NCI-H2107 treated with DMSO at 0.1 percent for 48 hours (cell line): ENCODE measurements around the gene CALB2.

Experiments used
- DNase-seq: peaks from one replicate; lab custom pipeline; 2025; ENCODE audit not compliant: unreplicated experiment; lab: John Stamatoyannopoulos, UW

The CALB2 gene

DNA sequence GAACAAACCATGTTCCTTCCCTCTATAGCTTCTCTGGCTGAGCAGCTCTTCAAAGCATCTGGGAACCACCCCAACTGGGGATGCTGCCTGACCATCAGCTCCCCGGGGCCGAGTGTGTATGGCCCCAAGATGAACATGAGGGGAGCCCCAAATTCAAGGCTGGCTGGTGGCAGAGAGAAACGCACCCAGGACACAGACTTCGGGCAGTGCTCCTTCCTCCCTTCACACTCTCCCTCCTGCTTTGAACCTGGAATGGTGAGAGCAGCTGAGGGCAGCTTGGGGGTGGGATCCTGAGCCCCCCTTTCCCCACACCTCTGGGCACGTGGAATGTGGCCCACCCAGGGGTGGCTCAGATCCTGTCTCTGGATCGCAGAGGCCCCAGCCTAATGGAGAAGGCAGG is 66.1 kb downstream of the CALB2 start:
- DNase-seq: no peak

DNA sequence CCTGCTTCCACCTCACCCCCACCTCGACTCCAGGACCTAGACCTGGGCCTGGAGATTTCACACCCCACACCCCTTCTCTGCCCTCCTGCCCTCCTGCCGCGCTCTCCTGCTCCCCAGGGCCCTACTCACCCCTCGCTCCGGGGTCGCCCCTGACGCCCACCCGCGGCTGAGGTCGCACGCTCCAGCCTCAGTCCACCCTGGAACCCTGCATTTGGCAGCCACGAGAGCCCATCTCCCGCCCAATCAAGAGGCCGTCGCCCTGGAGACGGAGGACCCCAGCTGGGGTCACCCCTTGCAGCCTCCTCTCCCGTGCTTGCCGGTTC is 67.2 kb downstream of the CALB2 start:
- no peak for DNase-seq

DNA sequence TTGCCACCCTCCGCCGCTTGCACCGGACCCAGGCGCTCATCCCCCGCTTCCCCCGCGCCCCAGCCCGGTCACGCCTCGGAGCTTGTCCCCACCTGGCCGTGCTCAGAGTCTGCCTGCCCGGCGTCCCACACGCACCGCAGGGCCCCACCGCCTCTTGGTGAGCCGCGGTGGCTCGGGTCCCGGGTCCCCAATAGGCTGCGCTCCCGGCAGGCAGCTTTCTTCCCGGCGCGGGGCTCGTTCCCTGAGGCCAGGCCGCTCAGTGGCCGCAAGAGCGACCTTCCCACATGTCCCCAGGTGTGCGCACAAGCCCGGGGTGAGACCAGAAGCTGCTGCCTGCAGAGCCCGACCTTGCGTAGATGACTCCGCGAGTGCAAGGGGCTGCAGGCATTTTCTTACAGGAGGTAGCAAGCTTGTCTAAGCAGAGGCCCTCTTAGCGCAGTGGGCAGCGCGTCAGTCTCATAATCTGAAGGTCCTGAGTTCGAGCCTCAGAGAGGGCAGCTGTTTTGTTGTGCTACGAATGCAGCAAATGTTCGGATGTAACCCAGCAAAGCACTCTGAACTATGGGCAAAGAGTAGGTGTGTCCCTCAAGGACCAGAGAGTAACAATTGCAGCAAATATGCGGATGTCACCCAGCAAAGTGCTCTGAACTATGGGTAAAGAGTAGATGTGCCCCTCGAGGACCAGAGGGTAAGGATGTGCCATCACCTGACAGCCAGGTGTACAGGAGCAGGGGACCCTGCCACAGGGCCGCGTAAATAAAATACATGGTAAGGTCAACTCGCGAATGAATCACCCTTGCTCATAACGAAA is 67.8 kb downstream of the CALB2 start:
- DNase-seq: peak; percentile 57

DNA sequence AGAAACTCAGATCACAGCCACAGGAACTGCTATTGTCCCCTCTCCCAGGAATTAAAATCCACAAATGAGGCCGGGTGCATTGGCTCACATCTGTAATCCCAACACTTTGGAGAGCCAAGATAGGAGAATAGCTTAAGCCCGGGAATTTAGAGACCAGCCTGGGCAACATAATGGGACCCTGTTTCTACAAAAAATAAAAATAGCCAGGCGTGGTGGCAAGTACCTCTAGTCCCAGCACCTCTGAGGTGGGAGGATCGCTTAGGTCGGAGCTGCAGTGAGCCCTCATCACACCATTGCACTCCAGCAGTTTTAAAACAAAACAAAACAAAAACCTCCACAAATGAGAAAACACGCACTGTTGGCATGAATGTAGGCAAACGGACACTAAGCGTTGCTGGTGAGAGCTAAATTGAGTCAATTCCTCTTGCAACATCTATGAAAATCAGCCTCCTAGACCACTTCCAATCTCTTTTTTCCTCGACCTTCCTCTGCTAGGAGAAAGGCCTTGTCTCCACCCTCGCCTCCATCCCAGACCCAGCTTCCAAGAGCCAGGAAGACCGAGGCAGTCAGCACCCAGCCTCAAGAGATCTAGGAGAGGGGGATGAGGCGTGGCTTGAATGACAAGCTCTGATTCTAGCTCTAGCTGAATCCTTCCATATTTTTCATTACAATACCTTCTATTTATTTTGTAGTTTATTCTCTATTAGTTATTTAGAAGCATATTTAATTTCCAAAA is 68.5 kb downstream of the CALB2 start:
- no peak for DNase-seq

DNA sequence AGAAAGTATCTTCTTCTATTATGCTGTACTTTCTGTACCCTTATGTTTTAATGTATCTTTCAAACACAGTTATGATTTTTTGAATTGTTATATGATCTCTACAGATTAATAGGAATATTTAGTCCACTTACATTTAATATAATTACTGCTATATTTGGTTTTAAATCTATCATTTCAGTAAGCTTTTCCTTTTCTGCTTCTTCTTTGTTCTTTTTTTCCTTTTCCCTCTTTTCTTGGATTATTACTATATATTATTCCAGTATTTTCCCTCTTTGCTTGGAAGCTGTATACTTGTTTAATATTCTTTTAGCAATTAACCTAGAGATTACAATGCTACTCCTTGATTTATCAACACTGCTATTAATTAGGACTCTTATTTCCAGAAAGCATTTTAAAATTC is 69.9 kb downstream of the CALB2 start:
- no peak for DNase-seq

DNA sequence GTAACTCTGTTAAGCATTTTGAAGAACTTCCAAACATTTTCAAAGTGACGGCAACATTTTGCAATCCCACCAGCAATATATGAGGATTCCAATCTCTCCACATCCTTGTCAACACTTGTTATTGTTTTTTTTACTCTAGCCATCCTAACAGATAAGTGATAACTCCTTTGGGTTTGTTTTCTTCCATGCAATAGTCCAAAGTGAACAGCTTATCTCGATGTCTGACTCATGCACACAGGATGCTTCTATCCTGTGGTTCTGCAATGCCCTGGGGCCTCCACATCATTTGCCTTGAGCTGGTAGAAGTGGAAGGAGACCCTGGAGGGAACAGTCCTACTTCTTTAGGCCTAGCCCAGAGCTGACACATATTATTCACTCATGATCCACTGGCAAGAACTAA is 70.4 kb downstream of the CALB2 start:
- DNase-seq: no peak

DNA sequence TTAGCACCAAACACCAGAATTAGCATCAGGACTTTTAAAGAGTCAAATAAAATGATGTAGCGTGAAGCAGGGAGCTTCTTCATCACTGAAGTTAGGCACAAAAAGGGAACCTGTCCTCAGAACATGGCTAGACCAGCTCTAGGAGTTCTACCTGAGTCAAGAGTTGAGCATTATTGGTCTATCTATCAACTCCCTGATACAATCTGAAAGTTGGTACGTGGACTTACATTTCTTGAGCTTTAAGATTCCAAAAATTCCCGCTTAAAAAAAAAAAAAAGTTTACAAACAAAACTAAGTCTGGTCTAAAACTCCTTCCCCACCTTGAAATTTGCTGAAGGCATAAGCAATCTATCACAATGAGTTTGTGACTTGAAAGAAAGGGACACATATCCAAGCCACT is 71.1 kb downstream of the CALB2 start:
- DNase-seq: no peak

DNA sequence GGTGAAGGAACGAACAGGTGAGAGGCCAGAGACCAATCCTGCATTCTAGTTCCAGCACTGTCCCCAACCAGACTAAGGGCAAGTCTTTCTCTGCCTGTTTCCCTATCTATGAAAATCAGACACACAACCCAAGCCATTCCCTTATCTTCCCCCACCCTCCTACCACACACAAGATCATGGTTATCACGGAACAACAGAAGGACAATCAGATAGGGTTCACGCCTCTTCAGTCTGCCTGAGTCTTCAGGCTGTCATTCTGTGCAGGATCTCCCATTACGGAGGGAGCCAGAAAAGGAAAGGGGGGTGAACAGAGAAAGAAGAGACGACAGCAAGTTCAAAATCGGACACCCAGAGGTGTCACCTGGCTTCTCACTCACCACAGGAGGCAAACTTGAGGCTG is 72.2 kb downstream of the CALB2 start:
- no peak for DNase-seq

DNA sequence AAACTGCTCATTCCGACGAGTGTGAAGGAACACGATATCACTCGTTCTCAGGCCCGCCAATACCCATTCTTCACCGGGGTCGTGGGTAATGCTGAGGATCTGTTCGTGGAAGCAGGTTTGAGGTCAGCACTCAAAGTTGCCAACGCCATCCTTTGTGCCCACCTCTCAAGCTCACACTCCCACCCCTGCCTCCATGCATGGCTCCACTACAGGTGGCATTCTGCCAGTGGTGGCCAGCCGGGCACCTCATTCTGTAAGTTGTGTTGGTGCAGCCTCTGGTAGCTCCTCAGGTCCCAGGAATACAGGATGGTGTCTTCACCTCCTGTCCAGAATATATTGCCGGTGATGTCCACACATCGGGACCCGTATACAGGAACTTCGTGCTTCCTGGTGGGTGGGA is 72.7 kb downstream of the CALB2 start:
- no peak for DNase-seq

DNA sequence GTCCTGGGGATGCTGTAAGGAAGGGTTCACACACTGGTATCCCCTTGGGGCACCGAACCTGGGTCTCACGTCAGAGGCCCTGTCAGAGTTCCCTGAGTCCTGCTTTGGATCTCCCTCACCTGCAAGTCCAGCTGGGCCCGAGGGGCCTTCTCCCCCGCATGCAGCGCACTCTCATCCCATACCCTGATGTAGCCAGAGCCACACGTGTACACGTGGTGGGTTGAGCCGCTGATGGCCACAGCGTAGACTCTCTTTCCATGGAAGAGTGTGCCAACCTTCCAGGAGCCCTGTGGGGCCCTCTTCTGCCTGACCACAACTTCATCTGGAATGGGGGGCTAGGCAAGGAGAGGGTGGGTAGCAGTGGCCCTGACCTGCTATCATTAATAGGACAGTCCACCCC is 73.5 kb downstream of the CALB2 start:
- DNase-seq: no peak

DNA sequence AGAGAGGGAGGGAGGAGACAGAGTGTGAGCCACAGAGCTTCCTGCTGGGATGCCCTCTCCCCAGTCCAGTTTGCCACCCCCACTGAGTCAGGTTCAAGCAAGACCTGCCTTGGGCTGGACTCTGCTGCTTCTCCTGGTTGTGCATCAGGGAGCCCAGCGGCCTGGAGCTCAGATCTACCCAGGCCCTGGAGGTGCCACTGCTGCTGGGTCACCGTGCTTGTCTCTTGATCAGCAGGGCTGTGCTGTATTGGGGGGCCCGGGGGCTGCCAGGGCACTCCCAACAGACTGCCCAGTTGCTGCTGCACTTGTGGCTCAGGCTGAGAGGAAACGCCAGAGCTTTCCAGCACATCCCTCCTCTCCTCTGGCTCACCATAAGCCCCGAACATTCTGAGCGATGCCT is 74.4 kb downstream of the CALB2 start:
- DNase-seq: no peak

DNA sequence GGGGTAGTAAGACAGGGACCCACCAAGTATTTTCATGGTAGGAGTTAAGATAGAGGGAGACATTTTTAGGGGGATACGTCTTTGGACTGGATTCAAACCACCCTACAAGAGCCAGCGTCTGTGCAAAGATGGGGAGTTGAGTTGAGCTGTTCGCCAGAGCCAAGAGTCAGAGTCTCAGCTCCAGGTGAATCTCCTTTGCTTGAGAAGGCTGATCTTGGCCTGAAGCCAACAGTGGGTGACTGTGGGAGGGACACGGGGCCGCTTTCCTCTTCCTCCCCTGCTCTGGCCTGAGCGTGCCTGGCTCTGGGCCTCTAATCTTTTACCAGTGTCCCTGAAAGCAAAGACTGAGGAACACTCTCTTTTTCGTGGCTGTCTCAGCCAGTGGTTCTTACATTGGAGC is 78.0 kb downstream of the CALB2 start:
- no peak for DNase-seq

DNA sequence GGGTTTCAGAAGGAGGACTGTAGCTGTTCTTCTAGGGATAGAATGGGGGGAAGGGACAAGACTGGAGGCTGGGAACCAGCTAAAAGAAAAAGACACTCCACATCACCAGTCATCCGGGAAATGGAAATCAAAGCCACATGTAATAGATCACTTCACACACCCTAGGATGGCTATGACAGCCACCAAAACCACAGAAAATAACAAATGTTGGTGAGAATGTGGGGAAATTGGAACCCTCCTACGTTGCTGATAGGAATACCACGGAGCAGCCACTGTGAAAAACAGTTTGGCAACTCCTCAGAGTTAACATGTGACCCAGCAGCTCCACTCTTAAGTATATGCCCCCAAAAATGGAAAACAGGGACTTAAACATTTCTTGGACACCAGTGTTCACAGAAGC is 81.0 kb downstream of the CALB2 start:
- DNase-seq: no peak
